Lower lobe of right lung (tissue), 2 donors: ENCODE data around the gene PPP1R14C. TPM values are rescaled to one million over a fixed set of nuclear protein-coding genes. Genes with fewer than 3 reads are reported as not detected.
A peak's percentile ranks its signal among the peaks of the same experiment; 100 is the strongest.

Source experiments
- ATAC-seq, 2 donors: fragments of 200-7000 bp; cut with Tn5 transposase; one replicate each; pipeline ENCODE4 v1.9.1; 2020 to 2022; ENCODE audit warnings: mild to moderate bottlenecking in 2 of 2, moderate library complexity in 2 of 2
- DNase-seq: peaks from one replicate; pipeline ENCODE4 v3.0.0-alpha.2; 2020
- H3K27ac ChIP-seq: fragments of 200-600 bp; one replicate; pipeline ENCODE4 v1.8.0; 2022
- H3K27me3 ChIP-seq: fragments of 200-600 bp; one replicate; pipeline ENCODE4 v1.8.0; 2022; ENCODE audit warnings: low read depth
- H3K36me3 ChIP-seq: fragments of 200-600 bp; one replicate; pipeline ENCODE4 v1.8.0; 2022; ENCODE audit warnings: mild to moderate bottlenecking
- H3K4me1 ChIP-seq: fragments of 200-600 bp; one replicate; pipeline ENCODE4 v1.8.0; 2022
- H3K4me3 ChIP-seq: fragments of 200-600 bp; one replicate; pipeline ENCODE4 v1.8.0; 2022; ENCODE audit warnings: mild to moderate bottlenecking
- H3K9me3 ChIP-seq: fragments of 200-600 bp; one replicate; pipeline ENCODE4 v1.8.0; 2022
- intact Hi-C: fragments of 100-400 bp; cut with DNase I; formaldehyde crosslinking; loops from one replicate; pipeline ENCODE4 v1.11.0; 2022
- total RNA-seq: library from RNA; stranded (reverse); fragmentation: NEBNext Ultra II Directional; extraction: Animal tissue kit (Norgen Biotek cat#: 25700); gene quantifications from one replicate; pipeline ENCODE4 v1.2.1, GENCODE V29; 2021
- TF ChIP-seq, protein P1 (sequence below): fragments of 200-600 bp; IDR thresholded peaks from one replicate; pipeline ENCODE4 v1.8.0; 2022; ENCODE audit warnings: antibody characterized with exemption, mild to moderate bottlenecking
- donor health status: DM: no; HTN: yes; CAD: no; lungs with severe emphysema.

PPP1R14C gene
- total RNA-seq, 1 donor from 2014 or later = 15.4 TPM

- H3K27ac ChIP-seq = no peak overlapping the region
- ATAC-seq (peak in 1 of 2 donors; percentile 48), DNase-seq (no peak)
- H3K27me3 ChIP-seq = no peaks in the 10 kb centered on the region
- H3K4me1 ChIP-seq = peaks cover 6% of the 10 kb centered on the region
- no peaks in the 10 kb centered on the region for H3K9me3 ChIP-seq
- TF ChIP-seq, protein P1, sequence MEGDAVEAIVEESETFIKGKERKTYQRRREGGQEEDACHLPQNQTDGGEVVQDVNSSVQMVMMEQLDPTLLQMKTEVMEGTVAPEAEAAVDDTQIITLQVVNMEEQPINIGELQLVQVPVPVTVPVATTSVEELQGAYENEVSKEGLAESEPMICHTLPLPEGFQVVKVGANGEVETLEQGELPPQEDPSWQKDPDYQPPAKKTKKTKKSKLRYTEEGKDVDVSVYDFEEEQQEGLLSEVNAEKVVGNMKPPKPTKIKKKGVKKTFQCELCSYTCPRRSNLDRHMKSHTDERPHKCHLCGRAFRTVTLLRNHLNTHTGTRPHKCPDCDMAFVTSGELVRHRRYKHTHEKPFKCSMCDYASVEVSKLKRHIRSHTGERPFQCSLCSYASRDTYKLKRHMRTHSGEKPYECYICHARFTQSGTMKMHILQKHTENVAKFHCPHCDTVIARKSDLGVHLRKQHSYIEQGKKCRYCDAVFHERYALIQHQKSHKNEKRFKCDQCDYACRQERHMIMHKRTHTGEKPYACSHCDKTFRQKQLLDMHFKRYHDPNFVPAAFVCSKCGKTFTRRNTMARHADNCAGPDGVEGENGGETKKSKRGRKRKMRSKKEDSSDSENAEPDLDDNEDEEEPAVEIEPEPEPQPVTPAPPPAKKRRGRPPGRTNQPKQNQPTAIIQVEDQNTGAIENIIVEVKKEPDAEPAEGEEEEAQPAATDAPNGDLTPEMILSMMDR = no peak
- H3K4me3 ChIP-seq = no peak overlapping the region
- intact Hi-C loops = no loop called here
- no peaks in the 10 kb centered on the region for H3K36me3 ChIP-seq
These were observed 147.6 kb downstream of the PPP1R14C start for GRCh38 chr6:150290429-150290828.

DNA sequence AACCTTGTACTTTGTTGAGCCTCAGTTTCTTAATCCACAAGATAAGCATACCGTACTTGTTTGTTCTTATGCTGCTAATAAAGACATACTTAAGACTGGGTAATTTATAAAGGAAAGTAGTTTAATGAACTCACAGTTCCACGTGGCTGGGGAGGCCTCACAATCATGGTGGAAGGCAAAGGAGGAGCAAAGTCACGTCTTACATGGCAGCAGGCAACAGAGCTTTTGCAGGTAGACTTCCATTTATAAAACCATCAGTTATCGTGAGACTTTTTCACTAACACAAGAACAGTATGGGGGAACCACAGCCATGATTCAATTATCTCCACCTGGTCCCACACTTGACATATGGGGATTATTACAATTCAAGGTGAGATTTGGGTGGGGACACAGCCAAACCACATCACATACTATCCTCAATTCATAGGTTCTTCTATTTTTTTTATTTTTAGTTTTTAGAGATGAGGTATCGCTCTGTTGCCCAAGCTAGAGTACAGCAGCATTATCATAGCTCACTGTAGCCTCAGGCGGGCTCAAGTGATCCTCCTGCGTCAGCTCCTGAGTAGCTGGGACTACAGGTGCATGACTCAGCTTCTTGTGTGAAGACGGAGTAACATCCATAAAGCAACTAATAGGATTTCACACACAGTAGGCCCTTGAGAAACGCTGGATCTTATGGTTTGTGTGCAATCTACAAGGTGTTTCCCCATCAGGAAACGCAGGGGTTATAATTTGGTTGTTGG, 149.3 kb downstream of the PPP1R14C start:
- no peak for ATAC-seq
- no peak for DNase-seq
- Histone ChIP-seq H3K4me3 (no peak overlapping the region), H3K4me1 (peaks cover 6% of the 10 kb centered on the region), H3K27ac (no peak overlapping the region), H3K27me3 (no peaks in the 10 kb centered on the region), H3K9me3 (peaks cover 2% of the 10 kb centered on the region), H3K36me3 (no peaks in the 10 kb centered on the region)
- TF ChIP-seq, protein P1 = no peak
- intact Hi-C loops = no loop called here

DNA sequence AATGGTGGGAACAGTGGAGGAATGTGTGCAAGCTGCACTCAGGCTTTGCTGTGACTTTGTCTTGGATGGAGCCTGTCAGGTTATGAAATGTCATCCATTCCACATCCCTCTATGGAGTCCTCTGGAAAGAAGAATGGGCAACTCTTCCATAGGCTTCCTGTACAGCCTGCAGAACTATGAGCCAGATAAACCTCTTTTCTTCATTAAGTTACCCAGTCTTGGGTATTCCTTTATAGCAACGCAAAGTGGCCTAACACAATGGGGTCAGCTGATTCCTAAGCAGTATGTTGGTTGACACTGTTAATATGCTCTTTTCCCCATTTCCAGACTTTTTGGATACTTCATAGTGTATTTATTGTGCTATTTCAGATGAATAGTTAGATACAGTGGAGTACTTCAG, 150.2 kb downstream of the PPP1R14C start:
- peaks cover 6% of the 10 kb centered on the region for H3K4me1 ChIP-seq
- DNase-seq = no peak
- H3K4me3 ChIP-seq = no peak overlapping the region
- H3K27me3 ChIP-seq = no peaks in the 10 kb centered on the region
- intact Hi-C loops = no loop called here
- TF ChIP-seq, protein P1 = no peak
- H3K36me3 ChIP-seq = no peaks in the 10 kb centered on the region
- no peak overlapping the region for H3K27ac ChIP-seq
- no peak for ATAC-seq
- H3K9me3 ChIP-seq = peaks cover 10% of the 10 kb centered on the region

DNA sequence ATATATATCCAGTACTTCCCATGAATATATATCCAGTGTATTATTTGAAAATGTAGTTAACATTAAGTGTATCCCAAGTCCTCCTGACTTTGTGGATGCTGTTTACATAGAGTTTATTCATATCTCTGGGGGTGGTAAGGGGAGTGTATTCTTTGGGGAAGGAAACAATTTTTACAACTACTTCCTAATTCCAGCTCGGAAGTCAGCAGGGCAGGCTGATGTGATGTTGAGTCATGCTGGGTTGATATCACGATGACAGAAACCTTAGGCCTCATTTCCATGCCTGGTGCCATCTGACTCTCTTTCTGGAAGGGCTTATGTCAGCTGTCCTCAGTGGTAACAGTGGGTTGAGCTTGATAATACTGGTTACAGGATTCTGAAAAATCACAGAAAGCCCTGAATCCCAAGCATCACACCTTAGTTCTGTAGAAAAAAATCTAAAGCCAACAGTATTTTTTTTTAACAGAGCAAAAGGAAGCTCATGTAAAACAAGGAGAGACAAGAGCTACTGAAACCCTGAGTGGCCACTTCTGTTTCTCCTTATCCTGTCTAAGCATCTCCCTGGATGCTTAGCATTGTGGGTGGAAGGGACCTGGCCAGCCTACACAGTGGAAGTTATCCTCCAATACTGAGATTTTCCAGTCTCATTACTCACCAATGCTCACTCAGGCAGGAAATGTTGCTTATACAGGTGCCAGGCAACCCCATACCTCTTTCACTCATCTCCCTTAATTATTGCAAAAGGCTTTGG, 150.8 kb downstream of the PPP1R14C start:
- Histone ChIP-seq H3K4me3 (no peak overlapping the region), H3K4me1 (peaks cover 6% of the 10 kb centered on the region), H3K27ac (no peak overlapping the region), H3K27me3 (no peaks in the 10 kb centered on the region), H3K36me3 (no peaks in the 10 kb centered on the region), H3K9me3 (peaks cover 12% of the 10 kb centered on the region)
- ATAC-seq (peak; percentile 57 to 61), DNase-seq (no peak)
- intact Hi-C loops = no loop called here
- TF ChIP-seq, protein P1 = no peak

DNA sequence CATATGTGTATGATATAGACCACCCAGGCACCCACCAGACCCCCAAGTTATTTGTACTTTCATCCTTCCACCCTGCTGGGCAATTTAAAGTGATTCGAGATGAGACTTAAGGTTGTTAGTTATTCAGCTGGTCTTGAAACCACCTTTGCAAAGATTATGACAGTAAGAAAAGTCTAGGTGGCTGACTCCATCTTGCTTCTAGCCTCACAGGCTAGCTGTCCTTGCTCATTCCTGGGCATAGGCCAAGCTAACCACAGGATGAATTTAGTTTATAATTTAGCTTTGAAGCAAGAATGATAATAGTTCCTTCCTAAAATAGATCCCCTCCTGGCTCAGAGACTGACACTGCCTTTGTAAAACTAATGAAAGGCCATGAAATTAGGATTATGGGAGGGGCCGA, 154.0 kb downstream of the PPP1R14C start:
- Histone ChIP-seq H3K9me3 (peaks cover 12% of the 10 kb centered on the region), H3K4me1 (peaks cover 6% of the 10 kb centered on the region), H3K36me3 (no peaks in the 10 kb centered on the region), H3K4me3 (no peak overlapping the region), H3K27me3 (no peaks in the 10 kb centered on the region), H3K27ac (no peak overlapping the region)
- intact Hi-C loops = no loop called here
- TF ChIP-seq, protein P1 = no peak
- no peak for DNase-seq
- ATAC-seq = no peak
